ENCODE measurements around the gene JAZF1. TPM values are rescaled to one million over a fixed set of nuclear protein-coding genes. Genes with fewer than 3 reads are reported as not detected.

Gene JAZF1
- total and polyA plus RNA-seq, 10 of the 15 experiments (the other 5 are each of a cell fraction or from before 2014, with no cell fraction given), result 0.04 to 0.82 (median 0.15) TPM; not detected in 3

GRCh38 chr7:27781188-27781587 is 399.4 kb downstream of the JAZF1 start:
- no TSS peak for BruUV-seq (replicated peaks)
- Histone ChIP-seq H4K20me1 (ENCODE audit: control insufficient read depth, insufficient read depth) (no peaks in the 10 kb centered on the region; the same call in 1 of the 2 replicates), H3K27me3 (replicated peaks in 1 of 2; ENCODE audit: control insufficient read depth in 2 of 2, insufficient read depth in 2 of 2, low read length in 1 of 2) (no peaks in the 10 kb centered on the region), H3K9me3 (replicated peaks; ENCODE audit: control insufficient read depth, insufficient read depth, low read length) (no peaks in the 10 kb centered on the region), H3K9ac (ENCODE audit: control insufficient read depth, insufficient read depth, low read length) (no peak overlapping the region), H3K4me3 (no peak overlapping the region), H3K79me2 (ENCODE audit: control insufficient read depth, insufficient read depth, low read length) (no peaks in the 10 kb centered on the region), H3K27ac (ENCODE audit: control insufficient read depth, insufficient read depth) (no peak overlapping the region), H2AFZ (ENCODE audit: control insufficient read depth, low read depth, low read length) (no peak overlapping the region), H3K36me3 (ENCODE audit: control insufficient read depth in 2 of 2, insufficient read depth in 2 of 2, low read length in 1 of 2) (peaks cover 3 to 4% of the 10 kb centered on the region in 2 experiments; a peak in 3 of 4 replicates), H3K4me1 (ENCODE audit: control insufficient read depth, insufficient read depth, low read length) (no peaks in the 10 kb centered on the region), H3K4me2 (ENCODE audit: control insufficient read depth, insufficient read depth) (no peak overlapping the region)
- DNase-seq (ENCODE audit: low read depth, low spot score) (no peak), ATAC-seq (no peak), FAIRE-seq (no peak)
- POLR2A ChIA-PET, result no interaction called here
- RAD21 ChIA-PET (ENCODE audit: unreplicated experiment), result no interaction called here
- CTCF ChIA-PET, result interaction anchor here (1.5 kb wide), 1 partner anchor 36 kb away, joined by 7 read pairs; no protein-coding TSS in a partner anchor
- intact Hi-C loops (cut with micrococcal nuclease; ENCODE audit: unreplicated experiment), result loop anchor here (5.0 kb wide), 3 partner anchors 141 to 584 kb away; no protein-coding TSS in a partner anchor
- TF ChIP-seq LARP7 (IDR thresholded peaks at IDR 0.05), result no peak
- no peak for TF ChIP-seq MYB (IDR thresholded peaks at IDR 0.05; ENCODE audit: borderline replicate concordance, low read depth, low read length)
- TF ChIP-seq ZZZ3 (IDR thresholded peaks at IDR 0.05; ENCODE audit: control insufficient read depth, insufficient read length, low read depth), result no peak
- no peak for TF ChIP-seq PRDM15 (CRISPR knock-in tag; IDR thresholded peaks at IDR 0.05)
- TF ChIP-seq, protein P1, sequence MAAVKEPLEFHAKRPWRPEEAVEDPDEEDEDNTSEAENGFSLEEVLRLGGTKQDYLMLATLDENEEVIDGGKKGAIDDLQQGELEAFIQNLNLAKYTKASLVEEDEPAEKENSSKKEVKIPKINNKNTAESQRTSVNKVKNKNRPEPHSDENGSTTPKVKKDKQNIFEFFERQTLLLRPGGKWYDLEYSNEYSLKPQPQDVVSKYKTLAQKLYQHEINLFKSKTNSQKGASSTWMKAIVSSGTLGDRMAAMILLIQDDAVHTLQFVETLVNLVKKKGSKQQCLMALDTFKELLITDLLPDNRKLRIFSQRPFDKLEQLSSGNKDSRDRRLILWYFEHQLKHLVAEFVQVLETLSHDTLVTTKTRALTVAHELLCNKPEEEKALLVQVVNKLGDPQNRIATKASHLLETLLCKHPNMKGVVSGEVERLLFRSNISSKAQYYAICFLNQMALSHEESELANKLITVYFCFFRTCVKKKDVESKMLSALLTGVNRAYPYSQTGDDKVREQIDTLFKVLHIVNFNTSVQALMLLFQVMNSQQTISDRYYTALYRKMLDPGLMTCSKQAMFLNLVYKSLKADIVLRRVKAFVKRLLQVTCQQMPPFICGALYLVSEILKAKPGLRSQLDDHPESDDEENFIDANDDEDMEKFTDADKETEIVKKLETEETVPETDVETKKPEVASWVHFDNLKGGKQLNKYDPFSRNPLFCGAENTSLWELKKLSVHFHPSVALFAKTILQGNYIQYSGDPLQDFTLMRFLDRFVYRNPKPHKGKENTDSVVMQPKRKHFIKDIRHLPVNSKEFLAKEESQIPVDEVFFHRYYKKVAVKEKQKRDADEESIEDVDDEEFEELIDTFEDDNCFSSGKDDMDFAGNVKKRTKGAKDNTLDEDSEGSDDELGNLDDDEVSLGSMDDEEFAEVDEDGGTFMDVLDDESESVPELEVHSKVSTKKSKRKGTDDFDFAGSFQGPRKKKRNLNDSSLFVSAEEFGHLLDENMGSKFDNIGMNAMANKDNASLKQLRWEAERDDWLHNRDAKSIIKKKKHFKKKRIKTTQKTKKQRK (IDR thresholded peaks at IDR 0.05; ENCODE audit: low read depth, low read length), result no peak
- TF ChIP-seq SREBF2 (IDR thresholded peaks at IDR 0.05; ENCODE audit: low read length), result no peak
- TF ChIP-seq NRF1 (conservative IDR thresholded peaks at IDR 0.05; ENCODE audit: low read depth, low read length), result no peak
- no peak for TF ChIP-seq TCF12 (IDR thresholded peaks at IDR 0.05; ENCODE audit: low read depth, low read length)
- no peak for TF ChIP-seq BRCA1 (IDR thresholded peaks at IDR 0.05; ENCODE audit: low read depth, low read length)
- TF ChIP-seq ZBED1 (IDR thresholded peaks at IDR 0.05; ENCODE audit: borderline replicate concordance), result no peak
- TF ChIP-seq KDM1A (IDR thresholded peaks at IDR 0.05; ENCODE audit: borderline replicate concordance), result no peak
- TF ChIP-seq TBL1XR1 (IDR thresholded peaks at IDR 0.05; ENCODE audit: low read depth, low read length), result no peak
- no peak for TF ChIP-seq BCLAF1 (IDR thresholded peaks at IDR 0.05)
- no peak for TF ChIP-seq PAX8 (IDR thresholded peaks at IDR 0.05)
- in situ Hi-C loops (cut with MboI), result no loop called here
- SMC1A ChIA-PET (ENCODE audit: uncharacterized antibody, unreplicated experiment), result interaction anchor here (1.0 kb wide), 1 partner anchor 271 kb away, joined by 4 read pairs; no protein-coding TSS in a partner anchor
- WGBS (ENCODE audit: insufficient coverage, insufficient replicate concordance, low lambda C conversion rate, missing lambda C conversion rate), result 94% methylated on average over 2 of the region's 2 CpGs
